Fibroblast of skin of left biceps (primary cell): Measurements from ENCODE around the gene RAD9A.

Source experiments
- DNase-seq, 2 experiments: peaks; one replicate each; pipeline ENCODE4 v3.0.0-alpha.2; 2013; ENCODE audit warnings: low read depth in 2 of 2

The RAD9A gene

DNA sequence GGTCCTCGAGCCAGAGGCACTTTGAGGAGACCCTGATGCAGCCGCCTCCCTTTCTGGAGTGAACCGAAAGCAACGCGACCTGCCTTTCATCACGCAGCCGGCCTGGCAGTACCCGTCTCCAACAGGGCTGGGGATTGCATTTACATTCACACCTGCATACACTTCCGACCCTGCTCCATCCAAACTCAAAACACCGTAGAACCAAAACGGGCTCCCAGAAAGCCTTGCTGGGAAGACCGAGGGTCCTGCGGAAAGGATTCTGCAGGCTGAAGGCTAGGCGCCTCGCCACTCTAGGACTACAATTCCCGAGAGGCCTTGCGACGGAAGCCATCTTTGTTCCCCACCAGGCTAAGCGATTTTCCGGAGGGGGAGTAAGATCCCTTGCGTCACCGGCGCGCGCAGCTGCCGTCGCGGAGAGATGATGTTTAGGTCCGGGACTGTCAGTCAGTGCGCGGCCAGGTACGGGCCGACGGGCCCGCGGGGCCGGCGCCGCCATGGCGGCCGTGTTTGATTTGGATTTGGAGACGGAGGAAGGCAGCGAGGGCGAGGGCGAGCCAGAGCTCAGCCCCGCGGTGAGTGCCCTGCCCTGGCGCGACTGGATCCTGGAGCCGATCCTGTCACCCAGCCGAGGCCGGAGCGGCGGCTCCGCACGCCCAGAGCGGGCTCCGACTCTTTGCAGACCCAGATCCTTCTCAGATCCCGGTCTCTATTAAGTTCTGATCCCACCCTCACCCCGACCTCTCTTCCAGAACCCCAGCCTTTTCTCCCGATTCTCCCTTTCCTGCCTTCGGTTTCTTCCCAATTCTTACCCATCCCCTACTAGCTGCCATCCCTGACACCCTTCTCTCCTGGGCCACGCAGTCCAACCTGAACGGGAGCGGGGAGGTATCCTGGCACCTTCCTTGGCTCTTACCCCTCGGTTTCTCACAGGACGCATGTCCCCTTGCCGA, 36.5 kb downstream of the RAD9A start, which contains the start of gene RPS6KB2:
TSS of gene RPS6KB2 (plus strand) at position 443 of the 950 bp plus-strand sequence. CDS start at position 495, 52 bp downstream.
- DNase-seq: peak; percentile 90 to 91

DNA sequence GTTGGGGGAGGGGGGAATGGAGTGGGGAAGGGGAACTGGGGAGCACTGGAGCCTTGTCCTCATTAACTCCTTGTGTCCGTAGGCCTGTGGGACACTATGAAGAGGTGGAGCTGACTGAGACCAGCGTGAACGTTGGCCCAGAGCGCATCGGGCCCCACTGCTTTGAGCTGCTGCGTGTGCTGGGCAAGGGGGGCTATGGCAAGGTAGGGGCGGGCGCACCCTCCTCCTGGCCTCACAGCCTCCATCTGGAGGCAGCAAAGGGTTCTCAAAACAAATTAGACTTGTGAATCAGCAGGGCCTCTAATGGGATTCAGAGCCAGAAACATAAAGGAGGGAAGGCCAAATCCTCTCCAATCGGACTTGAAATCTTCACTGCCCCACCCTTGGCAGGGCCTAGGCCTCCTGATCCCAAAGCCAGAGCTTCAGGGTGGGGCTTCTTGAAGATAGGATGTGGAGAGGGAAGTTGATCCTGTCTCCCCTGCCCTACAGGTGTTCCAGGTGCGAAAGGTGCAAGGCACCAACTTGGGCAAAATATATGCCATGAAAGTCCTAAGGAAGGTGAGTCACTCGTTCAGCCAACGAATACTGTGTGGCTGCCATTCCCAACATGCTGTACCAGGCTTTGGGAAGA, 37.4 kb downstream of the RAD9A start:
- DNase-seq: no peak

DNA sequence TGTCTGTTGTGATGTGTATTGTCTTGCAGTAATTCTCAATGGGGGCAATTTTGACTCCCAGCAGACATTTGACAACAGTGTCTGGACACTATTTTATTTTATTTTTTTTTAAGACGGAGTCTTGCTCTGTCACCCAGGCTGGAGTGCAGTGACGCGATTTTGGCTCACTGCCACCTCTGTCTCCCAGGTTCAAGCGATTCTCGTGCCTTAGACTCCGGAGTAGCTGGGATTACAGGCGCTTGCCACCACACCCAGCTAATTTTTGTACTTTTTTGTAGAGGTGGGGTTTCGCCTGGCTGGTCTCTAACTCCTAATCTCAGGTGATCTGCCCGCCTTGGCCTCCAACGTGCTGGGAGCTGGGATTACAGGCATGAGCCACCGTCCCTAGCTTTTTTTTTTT, 37.9 kb downstream of the RAD9A start:
- DNase-seq: no peak

DNA sequence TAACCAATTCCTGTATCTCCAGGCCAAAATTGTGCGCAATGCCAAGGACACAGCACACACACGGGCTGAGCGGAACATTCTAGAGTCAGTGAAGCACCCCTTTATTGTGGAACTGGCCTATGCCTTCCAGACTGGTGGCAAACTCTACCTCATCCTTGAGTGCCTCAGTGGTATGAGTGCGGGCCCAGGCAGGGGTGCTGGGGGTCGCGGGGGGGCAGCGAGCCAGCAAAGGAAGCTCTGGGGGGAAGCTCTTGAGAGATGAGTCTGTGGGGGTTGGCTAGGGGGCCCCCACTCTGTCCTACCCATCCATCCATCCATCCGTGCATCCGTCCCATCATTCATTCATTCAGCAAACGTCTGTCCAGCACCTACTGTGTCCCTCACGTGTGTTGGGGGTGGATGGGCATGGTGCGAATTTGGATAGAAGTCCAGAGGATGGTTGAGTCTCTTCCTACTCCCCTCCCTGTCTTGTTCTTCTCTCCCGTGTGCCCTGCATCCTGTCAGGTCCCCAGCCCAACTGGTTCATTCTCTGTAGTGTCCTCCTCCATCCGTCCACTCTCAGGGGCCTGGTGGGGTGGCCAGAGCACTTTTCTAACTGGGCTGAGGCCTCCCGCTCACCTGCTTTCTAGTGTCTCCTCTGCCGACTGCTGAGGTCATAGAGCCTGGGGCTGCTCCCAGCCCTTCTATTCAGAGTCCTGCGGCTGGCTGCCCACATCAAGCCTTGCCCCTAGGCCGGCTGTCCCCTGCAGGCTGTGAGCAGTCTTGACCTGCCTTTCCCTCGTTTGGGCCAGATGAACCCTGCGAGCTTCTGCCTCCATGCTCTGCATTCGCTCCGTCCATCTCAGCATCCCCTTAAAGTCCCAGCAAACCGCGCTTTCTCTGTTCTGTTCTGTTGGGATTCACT, 39.8 kb downstream of the RAD9A start:
- no peak for DNase-seq

DNA sequence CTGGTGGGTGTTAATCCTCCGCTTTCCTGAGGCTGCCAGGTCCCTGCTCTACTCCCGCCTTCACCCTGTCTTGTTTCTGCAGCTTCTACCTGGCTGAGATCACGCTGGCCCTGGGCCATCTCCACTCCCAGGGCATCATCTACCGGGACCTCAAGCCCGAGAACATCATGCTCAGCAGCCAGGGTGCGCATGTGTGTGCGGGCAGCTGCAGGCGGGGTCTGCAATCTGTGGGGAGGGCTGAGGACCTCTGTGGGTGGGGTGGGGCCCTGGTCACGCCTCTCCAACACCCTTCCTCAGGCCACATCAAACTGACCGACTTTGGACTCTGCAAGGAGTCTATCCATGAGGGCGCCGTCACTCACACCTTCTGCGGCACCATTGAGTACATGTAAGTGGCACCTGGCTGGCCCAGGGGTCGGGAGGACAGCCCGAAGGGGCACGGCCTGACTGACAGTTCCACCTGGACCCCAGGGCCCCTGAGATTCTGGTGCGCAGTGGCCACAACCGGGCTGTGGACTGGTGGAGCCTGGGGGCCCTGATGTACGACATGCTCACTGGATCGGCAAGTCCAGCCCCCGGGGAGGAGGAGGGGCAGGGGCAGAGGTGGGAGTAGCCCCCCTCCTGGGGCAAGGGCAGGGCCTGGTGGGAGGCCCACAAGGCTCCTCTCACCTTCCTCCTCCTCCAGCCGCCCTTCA, 41.0 kb downstream of the RAD9A start:
- DNase-seq: no peak

DNA sequence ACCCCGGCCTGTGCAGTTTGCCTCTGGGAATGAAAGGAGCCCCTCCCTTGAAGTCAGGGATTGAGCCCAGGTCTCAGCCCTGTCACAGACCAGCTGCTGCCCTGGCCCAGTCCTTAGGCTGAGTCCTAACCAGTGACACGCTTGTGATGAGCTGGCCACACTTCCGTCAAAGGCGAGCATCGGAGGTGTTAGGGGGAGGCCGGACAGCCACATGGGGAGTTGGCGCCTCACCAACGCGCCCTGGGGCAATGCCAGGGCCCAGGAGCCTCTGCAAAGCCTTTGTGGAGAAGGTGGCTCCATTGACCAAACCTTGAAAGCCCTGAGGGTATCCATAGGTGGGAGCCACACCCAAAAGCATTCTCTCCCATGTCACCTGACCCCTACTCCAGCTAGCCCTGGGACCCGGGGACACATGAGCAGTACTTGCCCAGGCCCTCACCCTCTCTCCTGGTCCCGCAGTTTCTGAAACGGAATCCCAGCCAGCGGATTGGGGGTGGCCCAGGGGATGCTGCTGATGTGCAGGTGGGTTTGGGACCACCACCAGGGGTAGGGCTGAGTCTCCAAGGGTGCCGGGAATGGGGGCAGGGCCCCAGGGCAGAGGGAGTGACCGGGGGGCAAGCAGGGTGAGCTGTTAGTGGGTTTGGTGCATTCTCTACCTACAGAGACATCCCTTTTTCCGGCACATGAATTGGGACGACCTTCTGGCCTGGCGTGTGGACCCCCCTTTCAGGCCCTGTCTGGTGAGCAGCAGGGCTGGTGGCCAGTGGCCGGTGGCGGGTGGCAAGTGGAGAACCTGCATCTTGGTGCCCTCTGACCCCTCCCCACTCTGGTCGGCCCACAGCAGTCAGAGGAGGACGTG, 42.0 kb downstream of the RAD9A start:
- no peak for DNase-seq

DNA sequence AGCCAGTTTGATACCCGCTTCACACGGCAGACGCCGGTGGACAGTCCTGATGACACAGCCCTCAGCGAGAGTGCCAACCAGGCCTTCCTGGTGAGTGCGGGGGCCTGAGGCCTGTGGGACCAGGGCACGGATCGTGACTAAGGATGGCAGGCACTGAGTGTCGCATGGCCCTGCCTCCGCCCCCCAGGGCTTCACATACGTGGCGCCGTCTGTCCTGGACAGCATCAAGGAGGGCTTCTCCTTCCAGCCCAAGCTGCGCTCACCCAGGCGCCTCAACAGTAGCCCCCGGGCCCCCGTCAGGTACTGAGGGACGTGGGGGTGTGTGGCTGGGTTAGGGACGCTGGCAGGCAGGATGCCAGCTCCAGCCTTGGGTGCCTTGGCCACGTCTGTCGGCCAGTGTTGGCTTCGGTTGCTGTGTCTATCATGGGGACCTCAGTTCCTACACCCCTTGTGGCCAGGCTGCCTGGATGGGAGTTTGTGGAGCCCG, 42.7 kb downstream of the RAD9A start:
- no peak for DNase-seq

DNA sequence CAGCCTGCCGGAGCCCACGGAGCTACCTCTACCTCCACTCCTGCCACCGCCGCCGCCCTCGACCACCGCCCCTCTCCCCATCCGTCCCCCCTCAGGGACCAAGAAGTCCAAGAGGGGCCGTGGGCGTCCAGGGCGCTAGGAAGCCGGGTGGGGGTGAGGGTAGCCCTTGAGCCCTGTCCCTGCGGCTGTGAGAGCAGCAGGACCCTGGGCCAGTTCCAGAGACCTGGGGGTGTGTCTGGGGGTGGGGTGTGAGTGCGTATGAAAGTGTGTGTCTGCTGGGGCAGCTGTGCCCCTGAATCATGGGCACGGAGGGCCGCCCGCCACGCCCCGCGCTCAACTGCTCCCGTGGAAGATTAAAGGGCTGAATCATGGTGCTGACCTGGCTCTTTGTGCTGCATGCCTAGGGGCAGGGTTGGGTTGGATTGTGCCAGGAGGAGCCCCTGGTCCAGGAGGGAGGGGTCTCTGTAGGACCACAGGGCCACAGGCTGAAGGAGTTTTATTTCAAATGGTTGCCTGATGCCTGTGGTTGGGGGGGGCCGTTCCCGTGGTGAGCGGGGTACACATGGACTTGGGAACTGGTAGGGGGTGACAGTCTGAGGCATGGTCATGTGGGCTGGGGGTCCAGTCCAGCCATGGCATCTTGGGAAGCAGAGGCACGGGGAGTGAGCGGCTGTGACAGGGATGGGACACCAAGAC, 43.4 kb downstream of the RAD9A start:
- no peak for DNase-seq

DNA sequence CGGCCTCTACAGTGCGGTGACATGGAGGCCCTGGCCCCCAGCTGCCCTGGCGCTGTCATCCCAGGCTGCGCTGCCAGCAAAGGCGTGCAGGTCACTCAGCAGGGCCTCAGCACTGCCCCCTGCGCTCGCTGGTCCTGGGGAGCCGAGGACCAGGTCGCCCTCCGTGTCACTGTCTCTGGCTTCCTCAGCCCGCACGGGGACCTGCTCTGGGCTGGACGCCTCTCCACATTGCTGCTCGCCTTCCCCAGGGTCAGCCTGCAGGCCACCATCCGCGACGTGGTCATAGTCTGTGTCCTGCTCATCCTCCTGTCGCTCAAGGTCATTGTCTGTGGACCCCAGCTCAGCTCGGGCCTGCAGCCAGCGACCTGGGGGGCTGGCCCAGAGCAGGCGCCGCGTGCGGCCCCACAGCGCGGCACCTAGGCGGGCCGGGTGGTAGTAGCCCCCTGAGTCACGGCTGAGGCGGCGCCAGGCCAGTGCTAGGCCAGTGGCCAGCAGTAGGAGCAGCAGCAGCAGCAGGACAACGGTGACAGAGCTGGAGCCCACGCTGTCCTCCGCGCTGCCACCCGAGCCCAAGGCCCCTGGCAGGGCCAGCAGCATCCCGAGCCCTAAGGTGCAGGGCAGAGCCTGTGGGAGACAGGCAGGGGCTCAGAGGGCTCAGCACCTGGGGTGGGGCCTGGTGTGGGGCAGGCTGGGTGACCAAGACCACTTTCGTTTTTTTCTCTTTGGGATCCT, 44.1 kb downstream of the RAD9A start:
- DNase-seq: no peak

DNA sequence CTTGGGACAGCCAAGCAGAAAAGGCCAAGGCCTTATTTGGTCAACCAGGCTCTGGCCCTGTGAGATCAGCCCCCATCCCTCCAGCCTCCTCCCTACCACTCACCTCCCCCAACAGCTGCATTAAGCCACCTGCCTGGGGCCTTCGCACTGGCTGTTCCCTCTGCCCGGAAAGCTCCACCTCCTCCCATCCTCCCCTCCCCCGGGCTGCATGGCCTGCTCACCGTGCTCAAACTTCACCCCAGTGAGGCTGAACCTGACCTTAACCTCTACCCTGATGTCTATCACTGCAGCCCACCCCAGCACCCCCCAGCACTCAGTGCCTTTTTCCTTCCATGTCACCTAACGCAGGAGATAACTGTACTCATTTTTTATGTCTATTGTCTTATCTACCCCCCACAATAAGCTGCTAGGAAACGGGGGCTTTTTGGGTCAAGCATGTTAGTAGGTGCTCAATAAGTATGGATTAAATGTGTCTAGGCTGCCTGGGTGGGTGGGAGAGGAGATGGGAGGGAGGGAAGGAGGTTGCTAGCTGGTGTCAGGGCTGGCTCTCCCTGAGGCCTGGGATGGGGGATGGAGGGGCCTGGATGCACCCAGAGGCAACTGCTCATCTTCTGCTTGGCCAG, 44.8 kb downstream of the RAD9A start:
- no peak for DNase-seq

DNA sequence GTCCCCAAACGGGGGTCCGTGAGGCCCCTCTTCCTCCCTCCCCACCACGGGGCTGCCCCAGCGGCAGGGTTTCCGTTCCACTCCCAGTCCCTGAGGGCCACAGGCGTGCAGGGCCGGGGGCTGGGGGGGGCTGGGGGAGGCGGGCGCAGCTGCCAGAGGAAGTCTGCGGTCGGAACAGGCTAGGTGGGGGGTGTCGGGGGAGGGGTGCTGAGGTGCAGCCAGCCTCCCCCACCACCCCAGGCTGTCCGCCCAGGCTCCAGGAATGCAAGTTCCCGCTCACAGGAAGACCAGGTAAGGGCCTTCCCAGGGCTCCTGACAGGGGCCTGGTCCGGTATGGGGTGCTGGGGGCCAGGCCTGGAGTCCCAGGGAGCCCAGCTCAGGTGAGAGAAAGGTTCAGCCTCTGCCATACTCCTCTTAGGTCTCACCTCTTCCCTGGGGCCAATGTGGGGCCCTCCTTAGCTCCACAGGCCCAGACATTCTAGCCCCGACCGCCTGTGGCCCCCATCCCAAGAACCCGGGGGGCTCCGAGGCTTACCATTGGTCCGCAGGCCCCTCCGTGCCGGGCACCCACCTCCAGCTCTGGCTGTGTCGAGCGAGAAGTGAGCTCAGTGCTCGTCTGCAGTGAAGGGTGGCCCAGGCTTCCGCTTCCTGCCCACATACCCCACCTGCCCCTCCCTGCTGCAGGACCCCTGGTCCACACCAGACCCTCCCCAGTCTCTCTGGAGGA, 45.5 kb downstream of the RAD9A start, which contains the start of gene PTPRCAP:
TSS of gene PTPRCAP (minus strand) at position 601 of the 727 bp plus-strand sequence. CDS start at position 538, 63 bp downstream.
- no peak for DNase-seq

DNA sequence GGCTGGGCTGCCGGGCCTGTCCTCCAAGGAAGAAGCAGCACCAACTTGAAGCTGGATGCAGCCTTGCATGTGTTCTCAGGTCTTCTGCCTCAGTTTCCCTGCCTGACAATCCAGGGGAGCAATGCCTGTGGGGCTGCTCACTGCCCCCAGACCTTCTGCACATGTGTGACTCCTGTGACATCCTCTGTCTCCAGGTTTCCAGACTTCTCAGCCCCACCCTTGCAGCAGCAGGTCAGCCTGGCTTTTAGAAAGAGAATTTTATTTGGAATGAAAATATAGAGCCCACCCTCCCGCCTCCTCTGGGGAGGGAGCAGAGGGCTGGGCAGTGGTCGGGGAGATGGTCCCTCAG, 46.0 kb downstream of the RAD9A start:
- no peak for DNase-seq

DNA sequence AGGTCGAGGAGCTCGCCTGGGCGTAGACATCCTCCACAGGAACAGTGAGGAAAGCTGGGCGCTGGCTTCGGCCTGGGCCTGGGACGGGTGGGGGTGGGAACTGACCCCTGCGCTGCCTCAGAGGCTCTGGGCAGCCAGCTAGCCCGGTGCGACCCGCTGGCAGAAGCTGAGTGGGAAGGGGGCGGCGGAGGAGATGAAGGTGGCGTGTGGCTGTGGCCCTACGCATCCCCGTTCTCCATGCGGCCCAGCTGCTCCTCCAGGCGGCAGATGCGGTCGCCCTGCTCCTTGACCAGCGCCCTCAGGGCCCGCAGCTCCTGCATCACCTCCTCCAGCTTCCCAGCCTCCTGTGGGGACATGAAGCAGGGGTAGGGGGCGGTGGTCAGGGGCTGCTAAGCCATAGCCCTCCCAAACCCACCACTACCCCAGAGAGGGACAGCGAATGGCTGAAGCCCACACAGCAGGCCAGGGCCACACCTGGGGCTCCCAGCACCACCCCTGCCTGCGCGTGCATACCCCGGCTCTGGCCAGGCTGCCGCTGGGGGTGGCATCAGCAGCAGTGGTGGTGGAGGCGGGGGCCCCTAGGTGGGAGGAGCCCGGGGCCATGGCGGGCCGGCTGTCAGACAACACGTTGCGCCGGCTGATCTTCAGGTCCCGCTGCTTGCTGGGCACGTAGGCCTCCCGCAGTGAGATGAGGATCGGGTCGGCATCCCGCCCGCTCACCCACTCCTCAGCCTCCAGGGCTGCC, 46.5 kb downstream of the RAD9A start:
- no peak for DNase-seq

DNA sequence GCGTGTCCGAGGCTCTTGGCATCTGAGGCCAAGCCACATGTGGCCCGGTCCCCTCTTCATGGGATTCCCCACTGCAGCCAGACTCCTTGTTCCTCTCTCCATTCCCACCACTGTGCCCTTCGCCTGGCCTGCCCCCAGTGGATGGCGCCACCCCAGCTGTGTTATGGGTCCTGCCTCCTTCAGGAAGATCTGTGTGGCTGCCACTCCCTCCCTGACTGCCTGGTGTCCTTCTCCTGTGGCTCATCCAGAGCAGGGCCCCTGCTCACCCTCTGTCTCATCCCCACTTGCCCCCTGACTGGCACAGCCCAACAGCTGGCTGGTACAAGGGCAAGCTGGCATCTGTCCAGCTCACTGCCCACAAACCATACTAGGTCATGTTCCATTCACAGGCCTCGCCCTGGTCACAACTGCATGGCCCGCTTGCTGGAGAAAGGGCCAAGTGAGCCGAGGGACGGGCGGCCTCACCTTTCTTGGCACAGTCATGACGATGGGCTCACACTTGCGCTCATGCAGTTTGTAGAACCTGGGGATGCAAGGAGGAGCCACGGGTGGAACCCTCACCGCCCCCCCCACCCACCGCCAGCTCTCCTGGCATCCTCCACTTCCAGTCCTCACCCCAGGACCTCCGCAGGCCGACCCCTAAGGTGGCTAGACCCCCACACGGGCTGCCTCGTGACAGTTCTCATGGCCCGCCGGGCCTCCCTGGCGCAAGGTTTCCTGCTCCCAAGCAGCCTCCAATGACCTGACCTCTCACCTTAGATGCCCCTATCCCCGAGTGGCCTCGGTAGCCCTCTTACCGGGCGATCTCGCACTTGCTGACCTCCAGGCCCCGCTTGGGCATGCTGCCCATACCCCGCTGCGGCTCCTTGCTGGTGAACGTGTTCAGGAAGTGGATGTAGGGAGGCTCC, 47.8 kb downstream of the RAD9A start:
- no peak for DNase-seq

DNA sequence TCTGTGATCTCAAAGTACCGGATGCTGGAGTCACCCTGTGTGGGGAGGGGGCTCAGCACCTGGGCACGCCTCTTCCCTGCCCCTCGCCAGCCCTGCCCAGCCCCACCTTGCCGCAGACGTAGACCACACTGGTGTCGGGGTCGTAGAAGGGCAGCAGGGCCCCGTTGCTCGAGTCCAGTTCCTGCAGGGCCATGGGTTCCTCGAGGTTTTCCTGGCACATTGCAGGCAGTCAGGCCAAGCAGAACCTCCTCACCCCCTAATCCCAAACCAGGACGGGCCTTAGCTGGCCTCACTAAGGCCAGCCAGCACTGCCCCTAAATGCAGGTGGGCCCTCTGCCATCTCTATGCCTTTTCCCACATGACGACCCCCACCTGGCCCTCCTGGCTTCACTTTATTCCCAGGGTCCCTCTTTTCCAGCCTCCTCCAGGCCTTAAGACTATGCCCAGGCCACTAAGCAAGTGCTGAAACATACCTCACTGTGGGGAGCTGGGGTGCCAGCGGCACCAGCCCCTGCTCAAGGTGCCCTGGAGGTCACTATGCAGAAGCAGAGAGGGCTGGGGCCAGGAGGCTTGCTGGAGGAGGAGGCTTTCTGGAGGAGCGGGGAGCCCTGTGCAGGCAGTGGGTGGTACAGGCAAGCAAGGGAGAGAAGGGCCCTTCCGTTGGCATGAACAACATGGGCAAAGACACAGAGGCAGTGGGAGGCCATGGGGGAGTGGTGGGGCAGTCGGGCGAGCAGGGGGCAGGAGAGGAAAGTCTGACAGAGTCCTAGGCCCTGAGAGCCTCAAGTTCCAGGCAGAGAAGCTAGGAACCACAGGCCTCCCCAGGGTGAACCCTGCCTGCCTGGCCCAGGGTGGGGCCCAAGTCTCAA, 48.7 kb downstream of the RAD9A start:
- no peak for DNase-seq
